HG03432 (cell line): ENCODE measurements around the gene SRPRB.

Experiments used
- ATAC-seq: cut with Tn5 transposase; IDR thresholded peaks from one replicate; pipeline ENCODE4 v1.9.1; 2021; ENCODE audit warnings: mild to moderate bottlenecking, moderate library complexity; ENCODE audit not compliant: unreplicated experiment

Gene SRPRB

GRCh38 chr3:133825969-133826727 is 20.5 kb downstream of the SRPRB start:
- no peak for ATAC-seq

GRCh38 chr3:133827136-133827535 is 21.5 kb downstream of the SRPRB start:
- no peak for ATAC-seq

GRCh38 chr3:133827684-133828083 is 22.1 kb downstream of the SRPRB start:
- ATAC-seq, result no peak

- no peak for ATAC-seq
Observed at GRCh38 chr3:133828576-133829309, 23.1 kb downstream of the SRPRB start.

GRCh38 chr3:133829310-133829707 is 23.7 kb downstream of the SRPRB start:
- no peak for ATAC-seq

GRCh38 chr3:133830071-133830470 is 24.5 kb downstream of the SRPRB start:
- no peak for ATAC-seq

GRCh38 chr3:133831966-133832801 is 26.6 kb downstream of the SRPRB start:
- ATAC-seq, result no peak

- ATAC-seq, result no peak
Observed at GRCh38 chr3:133832802-133833144, 27.2 kb downstream of the SRPRB start.

- no peak for ATAC-seq
Observed at GRCh38 chr3:133833267-133833666, 27.7 kb downstream of the SRPRB start.

GRCh38 chr3:133833880-133834620 is 28.4 kb downstream of the SRPRB start:
- no peak for ATAC-seq

- ATAC-seq, result no peak
Observed at GRCh38 chr3:133834621-133835417, 29.2 kb downstream of the SRPRB start.

GRCh38 chr3:133835418-133835743 is 29.8 kb downstream of the SRPRB start:
- no peak for ATAC-seq

- no peak for ATAC-seq
Observed at GRCh38 chr3:133835961-133836360, 30.3 kb downstream of the SRPRB start.

GRCh38 chr3:133836497-133837158 is 31.0 kb downstream of the SRPRB start:
- no peak for ATAC-seq

GRCh38 chr3:133837487-133838295 is 32.1 kb downstream of the SRPRB start:
- ATAC-seq, result no peak

GRCh38 chr3:133838296-133838789 is 32.7 kb downstream of the SRPRB start:
- ATAC-seq, result no peak

- ATAC-seq, result no peak
Observed at GRCh38 chr3:133838916-133839800, 33.5 kb downstream of the SRPRB start.
